Smooth muscle cell of trachea (primary cell): ENCODE results near the gene SMTN. TPM values are rescaled to one million over a fixed set of nuclear protein-coding genes. Genes with fewer than 3 reads are reported as not detected.

Experiments
- total RNA-seq: library from RNA; depleted of rRNA; stranded (reverse); fragments of >200 nt; gene quantifications from 2 replicates; pipeline ENCODE4 v1.2.1, GENCODE V29; 2014

Gene SMTN
- total RNA-seq: 130 and 173 TPM in 2 replicates

DNA sequence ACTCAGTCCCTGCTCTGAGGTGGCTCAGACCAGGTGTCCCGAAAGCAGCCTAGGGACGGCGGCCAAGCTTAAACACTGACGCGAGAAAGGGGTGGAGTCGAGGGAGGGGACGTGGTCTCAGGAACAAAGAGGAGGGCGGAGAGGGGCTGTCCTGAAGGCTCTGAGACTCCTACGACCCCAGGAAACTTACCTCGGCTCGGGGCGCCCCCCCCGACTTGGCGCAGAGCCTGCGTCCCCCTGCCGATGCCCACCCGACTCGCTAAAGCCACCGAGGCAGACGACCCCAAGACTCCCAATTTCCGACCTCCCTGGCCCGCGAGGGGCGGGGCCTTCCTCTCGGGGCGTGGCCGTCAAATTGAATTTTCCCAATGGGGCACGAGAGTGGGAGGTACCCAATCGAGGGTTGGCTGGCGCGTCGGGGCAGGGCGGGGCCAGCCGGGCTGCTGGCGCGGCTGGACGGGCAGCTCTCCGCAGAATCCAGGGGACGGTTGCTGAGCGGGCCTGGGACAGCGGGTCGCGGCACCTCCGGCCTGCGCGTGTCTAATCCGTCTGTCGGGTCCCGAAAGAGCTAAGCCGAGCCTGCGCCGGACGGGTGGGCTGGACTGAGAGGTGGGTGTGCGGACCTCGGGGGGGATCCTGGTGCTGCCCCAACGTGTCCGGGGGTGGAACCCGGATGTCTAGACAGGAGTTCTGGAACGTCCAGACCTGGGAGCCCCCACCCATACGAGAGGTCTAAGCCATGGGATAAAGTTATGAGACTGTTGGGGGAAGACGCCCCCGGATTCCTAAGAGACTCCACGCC, at the start of gene SMTN:
Gene SMTN, plus strand, starts transcription at position 471 of the 802 bp plus-strand sequence. CDS start 1,941 bp downstream, outside the sequence.

DNA sequence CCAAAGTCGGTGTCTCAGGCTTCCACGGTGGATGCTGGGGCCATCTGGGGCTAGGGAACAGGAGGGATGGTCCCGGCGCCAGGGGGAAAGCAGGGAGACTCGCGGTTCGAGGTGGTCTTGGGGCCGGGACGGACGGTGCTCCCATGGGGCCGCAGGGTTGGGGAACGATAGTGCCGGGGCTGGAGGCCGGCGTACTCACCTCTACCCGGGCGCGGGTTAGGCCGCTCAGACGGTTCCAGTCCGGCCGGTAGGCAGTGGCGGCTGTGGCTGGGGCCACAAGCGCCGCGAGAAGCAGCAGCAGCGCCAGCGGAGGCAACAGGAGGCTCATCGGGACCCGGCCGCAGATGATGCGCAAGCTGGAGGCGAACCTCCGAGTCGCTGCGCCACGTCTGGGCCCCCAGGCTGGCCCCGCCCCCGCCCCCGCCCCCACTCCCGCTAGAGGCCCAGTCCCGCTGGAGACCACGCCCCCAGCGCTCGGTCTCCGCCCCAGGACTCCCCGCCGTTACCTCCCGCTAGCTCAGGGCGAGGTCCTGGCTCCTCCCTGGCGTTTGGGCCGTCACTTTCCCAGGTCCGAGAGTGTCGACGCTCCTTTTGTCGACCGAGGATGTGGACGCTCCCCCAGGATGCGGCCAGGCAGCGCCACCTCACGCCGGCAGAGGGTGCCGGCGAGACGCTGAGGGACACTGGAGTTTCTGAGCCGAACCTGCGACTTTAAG, 26.2 kb downstream of the SMTN start, which contains the start of gene SELENOM:
Gene SELENOM, minus strand, starts transcription at position 391 of the 716 bp plus-strand sequence. Its CDS starts 63 bp downstream, at position 328.

DNA sequence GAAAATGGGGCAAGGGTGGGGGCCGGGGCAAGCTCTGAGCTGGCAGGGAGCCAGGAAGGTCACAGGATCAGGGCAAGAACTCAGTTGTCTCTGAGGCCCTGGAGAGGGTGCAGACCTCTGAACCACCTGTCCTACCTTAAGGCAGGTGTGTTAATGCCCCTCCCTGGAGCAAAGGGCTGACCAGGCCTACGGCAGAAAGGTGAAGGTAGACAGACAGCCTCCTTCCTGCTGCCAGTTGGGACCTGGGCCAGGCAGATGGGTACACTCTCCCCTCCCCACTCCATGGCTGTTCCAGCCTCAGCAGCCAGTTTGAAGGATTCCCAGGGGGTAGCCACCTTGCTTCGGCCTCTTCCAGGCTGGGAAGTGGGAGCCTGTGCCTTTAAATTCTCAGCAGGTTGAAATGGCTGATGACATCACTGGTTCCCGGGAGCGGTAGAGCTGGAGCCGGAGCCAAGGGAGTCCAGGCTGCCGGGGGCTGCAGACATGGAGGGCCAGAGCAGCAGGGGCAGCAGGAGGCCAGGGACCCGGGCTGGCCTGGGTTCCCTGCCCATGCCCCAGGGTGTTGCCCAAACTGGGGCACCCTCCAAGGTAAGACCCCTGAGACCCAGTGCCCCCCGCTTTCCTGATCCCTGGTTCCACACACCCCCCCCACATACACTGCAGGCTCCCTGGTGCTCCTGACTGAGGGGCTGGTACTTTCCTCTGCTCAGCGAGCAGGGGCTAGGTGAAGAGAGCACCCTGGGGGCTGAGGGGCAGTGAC, 41.6 kb downstream of the SMTN start, which contains the start of gene INPP5J:
Gene INPP5J, plus strand, starts transcription at position 435 of the 760 bp plus-strand sequence. Its CDS starts 49 bp downstream, at position 484.

DNA sequence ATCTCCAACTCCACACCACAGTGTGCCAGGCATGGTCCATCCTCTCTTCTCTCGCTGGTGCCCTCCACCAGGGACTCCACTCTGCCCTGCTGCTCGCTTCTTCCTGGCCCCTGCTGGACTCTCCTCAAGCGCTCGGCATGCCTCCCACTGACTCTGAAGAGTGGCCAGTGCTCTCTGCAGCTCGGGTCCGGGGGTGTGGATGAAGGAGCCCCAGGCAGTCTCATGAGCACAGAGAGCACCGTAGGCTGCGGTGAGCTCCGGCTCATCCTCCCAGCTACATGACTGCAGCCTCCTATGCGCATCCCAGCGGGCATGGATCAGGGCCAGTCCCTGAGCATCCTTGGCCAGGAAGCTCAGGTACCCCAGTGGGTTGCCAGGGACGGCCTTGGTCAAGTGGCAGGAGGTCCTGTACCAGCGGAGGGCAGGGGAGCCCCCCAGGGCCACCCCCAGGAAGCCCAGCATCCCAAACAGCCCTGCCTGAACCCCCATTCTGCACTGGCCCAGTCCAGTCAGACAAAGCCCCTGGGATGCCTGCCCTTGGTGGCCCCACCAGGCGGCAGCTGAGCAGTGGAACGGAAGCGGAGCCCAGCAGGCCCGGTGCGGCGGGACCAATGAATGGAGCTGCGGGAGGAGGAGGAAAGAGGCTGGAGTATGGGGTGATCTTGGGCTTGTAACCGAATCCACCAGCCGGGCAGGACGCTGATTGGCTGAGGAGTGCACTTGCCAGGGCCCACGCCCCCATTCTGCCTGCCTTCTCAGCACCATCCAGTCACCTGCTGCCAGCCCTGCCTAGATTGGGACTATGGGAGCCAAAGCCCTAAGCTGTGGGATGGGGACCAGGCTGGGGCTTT, 59.0 kb downstream of the SMTN start, which contains the start of gene PLA2G3:
Gene PLA2G3, minus strand, starts transcription at position 643 of the 851 bp plus-strand sequence. Its CDS starts 154 bp downstream, at position 489.

Other genes with a start within 250 kb of the SMTN start
- gene MORC2, start 112.5 kb upstream of the SMTN start, total RNA-seq: 16.1 and 18.5 TPM in 2 replicates
- 46.0 and 53.4 TPM in 2 replicates for gene TUG1, start 112.1 kb upstream of the SMTN start, total RNA-seq
- 82.5 and 153 TPM in 2 replicates for gene SELENOM, start 26.2 kb downstream of the SMTN start, total RNA-seq
- under 0.01 and 0.73 TPM in 2 replicates for gene INPP5J, start 41.6 kb downstream of the SMTN start, total RNA-seq
- gene PLA2G3, start 59.2 kb downstream of the SMTN start, total RNA-seq: 0.15 TPM in 1 of 2 replicates, not detected in the other
- 41.3 and 51.9 TPM in 2 replicates for gene RNF185, start 78.9 kb downstream of the SMTN start, total RNA-seq
- gene LIMK2, start 131.0 kb downstream of the SMTN start, total RNA-seq: 22.2 and 25.7 TPM in 2 replicates
- 37.1 and 55.1 TPM in 2 replicates for gene PIK3IP1, start 211.2 kb downstream of the SMTN start, total RNA-seq